SH-SY5Y (cell line): ENCODE results near the gene CDK6.

ENCODE experiments used
- GATA2 ChIP-seq: IDR thresholded peaks from 2 replicates; pipeline ENCODE4 v1.6.1; 2011; ENCODE audit warnings: mild to moderate bottlenecking, low read depth, low read length
- GATA3 ChIP-seq: IDR thresholded peaks from 2 replicates; pipeline ENCODE4 v1.6.1; 2011; ENCODE audit warnings: low read depth, mild to moderate bottlenecking, low read length, moderate library complexity

- TF ChIP-seq GATA2 (no peak), GATA3 (no peak)
These were observed 85.4 kb downstream of the CDK6 start for GRCh38 chr7:92750946-92751345.
